Amygdala (tissue), 56 donors: ENCODE measurements around the gene IMP3.

Experiments used
- DNase-seq, 56 donors: peaks; one replicate each; lab custom pipeline; 2025; lab: John Stamatoyannopoulos, UW

The IMP3 gene

GRCh38 chr15:75673426-75674235 is 33.6 kb upstream of the IMP3 start:
- DNase-seq, result no peak

GRCh38 chr15:75672646-75673425 is 32.8 kb upstream of the IMP3 start:
- DNase-seq, result peak in 12 of 56 donors; percentile 5 to 53 (median 26)

GRCh38 chr15:75671730-75672602 is 31.9 kb upstream of the IMP3 start:
- DNase-seq, result no peak

DNA sequence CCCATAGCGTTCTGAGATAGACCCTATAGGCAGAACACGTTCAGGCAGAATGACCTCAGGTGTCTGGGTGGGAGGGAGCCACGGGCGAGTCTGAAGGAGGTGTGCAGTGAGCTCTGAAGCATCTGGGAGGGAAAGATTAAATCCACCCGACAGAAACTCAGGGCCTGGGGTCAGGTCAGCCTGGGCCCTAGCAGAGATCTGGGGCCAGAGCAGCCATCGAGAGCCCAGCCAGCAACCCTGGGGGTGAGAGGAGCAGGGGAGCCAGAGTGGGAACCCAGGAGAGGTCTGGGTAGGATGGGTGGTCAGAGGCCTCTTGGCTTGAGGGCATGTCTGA is 29.8 kb upstream of the IMP3 start:
- no peak for DNase-seq

GRCh38 chr15:75669191-75669878 is 29.3 kb upstream of the IMP3 start:
- no peak for DNase-seq

- peak in 3 of 56 donors; percentile 18 to 33 (median 30) for DNase-seq
Observed at GRCh38 chr15:75666823-75667501, 26.9 kb upstream of the IMP3 start.

GRCh38 chr15:75663931-75664421 is 24.0 kb upstream of the IMP3 start:
- DNase-seq, result no peak

DNA sequence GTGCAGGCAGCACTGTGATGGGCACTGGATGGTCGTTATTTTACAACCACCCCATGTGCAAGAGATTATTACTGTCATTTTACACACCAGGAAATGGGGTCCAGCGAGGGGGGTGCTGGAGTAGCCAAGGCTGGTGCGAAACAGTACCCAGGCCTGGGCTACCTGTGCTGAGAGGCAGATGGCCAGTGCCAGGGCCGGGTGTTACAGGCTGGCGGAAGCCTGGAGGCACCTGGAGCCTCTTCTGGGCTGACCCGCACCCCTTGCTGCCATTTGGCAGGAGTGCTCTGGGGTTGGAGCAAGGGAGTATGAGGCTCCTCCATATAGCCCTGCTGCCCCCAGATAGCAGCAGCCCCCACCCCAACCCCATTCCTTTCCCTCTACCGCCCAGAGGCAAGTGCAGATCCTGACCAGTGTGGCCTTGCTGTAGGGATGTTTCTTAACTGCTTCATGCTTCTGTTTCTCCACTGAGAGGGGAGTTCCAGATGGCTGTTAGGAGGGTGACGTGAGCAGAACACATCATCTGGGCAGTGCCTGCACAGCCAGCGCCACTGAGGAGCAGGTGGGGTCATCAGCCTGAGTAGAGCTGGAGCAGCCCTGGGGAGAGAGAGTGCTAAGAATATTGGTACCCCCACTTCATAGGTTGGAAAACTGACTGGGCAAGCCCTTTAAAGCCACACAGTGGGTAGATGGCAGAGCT is 22.9 kb upstream of the IMP3 start:
- no peak for DNase-seq

- no peak for DNase-seq
Observed at GRCh38 chr15:75661756-75662140, 21.7 kb upstream of the IMP3 start.

DNA sequence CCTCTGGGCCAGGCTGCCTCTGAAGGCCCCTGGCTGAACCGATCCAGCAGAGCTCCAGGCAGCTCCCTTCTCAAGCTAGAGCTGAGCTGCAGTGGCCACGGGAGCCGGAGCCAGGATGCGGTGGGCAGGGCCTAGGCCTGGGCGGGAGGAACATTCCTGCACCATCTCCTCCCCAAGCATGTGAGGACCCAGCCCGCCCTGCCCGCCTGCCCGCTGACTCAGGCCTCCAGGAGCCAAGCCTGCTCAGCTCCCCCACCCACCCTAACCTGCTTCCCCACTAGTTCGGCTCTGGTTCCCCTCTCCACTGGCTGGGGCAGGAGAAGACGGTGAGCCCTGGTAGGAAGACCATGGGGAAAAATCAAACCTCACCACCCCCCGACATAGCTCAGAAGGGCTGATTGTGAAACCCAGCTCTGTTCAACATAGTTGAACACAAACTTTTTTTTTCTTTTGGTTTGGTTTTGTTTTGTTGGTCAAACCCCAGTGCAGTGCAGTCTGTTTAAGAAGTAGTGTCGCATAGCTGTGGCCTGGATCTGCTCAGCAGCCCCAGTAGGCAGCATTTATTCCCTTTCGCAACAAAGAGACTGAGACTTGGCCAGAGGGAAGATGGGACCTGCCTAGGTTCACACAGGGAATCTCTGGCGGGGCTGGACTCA is 21.2 kb upstream of the IMP3 start:
- peak in 27 of 56 donors; percentile 12 to 73 (median 35) for DNase-seq

GRCh38 chr15:75659928-75660645 is 20.1 kb upstream of the IMP3 start:
- peak in 3 of 56 donors; percentile 2 to 37 (median 22) for DNase-seq

- no peak for DNase-seq
Observed at GRCh38 chr15:75659141-75659771, 19.2 kb upstream of the IMP3 start.

GRCh38 chr15:75656813-75657212 is 16.8 kb upstream of the IMP3 start:
- no peak for DNase-seq

DNA sequence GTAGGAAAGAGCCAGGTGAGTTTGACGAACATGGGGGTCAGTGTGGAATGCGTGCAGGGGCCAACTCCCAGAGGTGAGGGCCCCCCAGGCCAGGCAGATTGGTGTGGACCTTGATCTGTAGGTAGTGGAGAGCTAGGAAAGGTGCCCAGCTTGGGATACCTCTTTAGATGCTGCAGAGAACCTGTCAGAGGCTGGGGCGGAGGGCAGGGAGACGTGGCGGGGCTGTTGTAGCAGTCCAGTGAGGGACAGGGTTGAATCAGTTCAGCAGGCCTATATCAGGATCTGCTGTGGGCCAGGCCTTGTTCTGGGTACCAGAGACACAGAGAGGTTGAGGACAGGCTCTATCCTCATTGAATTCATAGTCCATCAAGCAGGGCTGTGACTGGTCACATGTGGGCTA is 16.3 kb upstream of the IMP3 start:
- no peak for DNase-seq

DNA sequence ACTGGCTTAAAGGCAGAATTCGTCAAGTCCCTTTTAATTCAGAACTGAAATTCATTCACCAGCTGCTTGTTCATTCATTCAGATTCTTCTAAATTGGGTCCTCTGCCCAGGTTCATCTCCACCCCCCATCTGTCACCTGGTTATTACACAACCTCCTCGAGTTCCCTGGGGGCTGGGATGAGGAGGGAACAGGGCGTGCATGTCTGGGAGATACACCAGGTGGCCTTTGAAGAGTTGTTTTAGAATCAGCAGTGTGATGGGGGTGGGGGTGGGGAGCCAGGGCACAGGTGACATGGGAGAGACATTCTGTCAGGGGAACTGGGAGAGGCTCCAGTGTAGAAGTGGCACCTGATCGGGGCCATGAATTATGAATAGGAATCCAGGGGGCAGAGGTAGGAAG is 15.9 kb upstream of the IMP3 start:
- DNase-seq, result no peak

- no peak for DNase-seq
Observed at GRCh38 chr15:75654201-75654907, 14.3 kb upstream of the IMP3 start.
